GM18517 (cell line): ENCODE results near the gene TTN.
"Not testable (repeated sequence)": the region's sequence is repeated elsewhere in the genome, so short reads cannot be mapped to it uniquely, and the experiment has no call there.

ENCODE experiments used
- ATAC-seq: cut with Tn5 transposase; IDR thresholded peaks from one replicate; pipeline ENCODE4 v1.9.1; 2021; ENCODE audit warnings: mild to moderate bottlenecking, moderate library complexity; ENCODE audit not compliant: unreplicated experiment

Gene TTN

GRCh38 chr2:178677599-178677998 lies 129.6 kb downstream of the TTN start:
- ATAC-seq = no peak

GRCh38 chr2:178676046-178676445 lies 131.2 kb downstream of the TTN start:
- no peak for ATAC-seq

- ATAC-seq = no peak
These were observed 133.1 kb downstream of the TTN start for GRCh38 chr2:178674122-178674521.

- no peak for ATAC-seq
These were observed 140.8 kb downstream of the TTN start for GRCh38 chr2:178666458-178666857.

GRCh38 chr2:178658480-178658879 lies 148.7 kb downstream of the TTN start:
- not testable (repeated sequence) for ATAC-seq

GRCh38 chr2:178650554-178650953 lies 156.7 kb downstream of the TTN start:
- ATAC-seq = no peak

GRCh38 chr2:178644919-178645318 lies 162.3 kb downstream of the TTN start:
- ATAC-seq = no peak

- no peak for ATAC-seq
These were observed 165.7 kb downstream of the TTN start for GRCh38 chr2:178641498-178641897.

GRCh38 chr2:178635897-178636296 lies 171.3 kb downstream of the TTN start:
- no peak for ATAC-seq

- no peak for ATAC-seq
These were observed 174.5 kb downstream of the TTN start for GRCh38 chr2:178632729-178633128.

GRCh38 chr2:178630581-178630980 lies 176.6 kb downstream of the TTN start:
- no peak for ATAC-seq

- no peak for ATAC-seq
These were observed 177.8 kb downstream of the TTN start for GRCh38 chr2:178629463-178629862.

- no peak for ATAC-seq
These were observed 178.6 kb downstream of the TTN start for GRCh38 chr2:178628605-178629004.

GRCh38 chr2:178627401-178627800 lies 179.8 kb downstream of the TTN start:
- no peak for ATAC-seq

- ATAC-seq = no peak
These were observed 191.3 kb downstream of the TTN start for GRCh38 chr2:178615969-178616368.

GRCh38 chr2:178602901-178603300 lies 204.3 kb downstream of the TTN start:
- ATAC-seq = no peak

GRCh38 chr2:178592655-178593054 lies 214.6 kb downstream of the TTN start:
- no peak for ATAC-seq

GRCh38 chr2:178589335-178589734 lies 217.9 kb downstream of the TTN start:
- ATAC-seq = no peak

- ATAC-seq = no peak
These were observed 222.6 kb downstream of the TTN start for GRCh38 chr2:178584666-178585065.

- no peak for ATAC-seq
These were observed 228.2 kb downstream of the TTN start for GRCh38 chr2:178579006-178579405.

GRCh38 chr2:178574789-178575188 lies 232.4 kb downstream of the TTN start:
- no peak for ATAC-seq

GRCh38 chr2:178568227-178568626 lies 239.0 kb downstream of the TTN start:
- no peak for ATAC-seq

- ATAC-seq = no peak
These were observed 254.2 kb downstream of the TTN start for GRCh38 chr2:178553047-178553446.

GRCh38 chr2:178550352-178550751 lies 256.9 kb downstream of the TTN start:
- no peak for ATAC-seq
